ENCODE results near the gene CDC42BPG.

- no peak for TF ChIP-seq CTCF (conservative IDR thresholded peaks at IDR 0.05; ENCODE audit: low read depth, low read length)
- TF ChIP-seq EZH2phosphoT487 (IDR thresholded peaks at IDR 0.05; ENCODE audit: borderline replicate concordance, low read length) = no peak
- TF ChIP-seq EZH2 (IDR thresholded peaks at IDR 0.05; ENCODE audit: low read length, unreplicated experiment) = no peak
Observed at GRCh38 chr11:64789331-64790204, 54.9 kb downstream of the CDC42BPG start.

All from PC-3 (cell line).